HepG2 (cell line): Measurements from ENCODE around the gene RMRP. TPM values are rescaled to one million over a fixed set of nuclear protein-coding genes. Genes with fewer than 3 reads are reported as not detected.

Source experiments
- ATAC-seq: fragments of 200-7000 bp; cut with Tn5 transposase; 3 replicates; pipeline ENCODE4 v1.9.1; 2020; ENCODE audit warnings: mild to moderate bottlenecking, moderate library complexity
- BruUV-seq: library from RNA; stranded (reverse); fragments of 400-500 nt; replicated peaks from 2 replicates; lab custom pipeline; 2021; lab: Mats Ljungman, UMichigan
- CTCF ChIA-PET: fragments of 300-600 bp; formaldehyde crosslinking; extraction: SDS; loops from one replicate; lab custom pipeline; 2021; ENCODE audit warnings: low total read pairs, inconsistent platforms, low intra/inter-chr PET ratio; lab: Yijun Ruan, JAX
- POLR2A ChIA-PET: fragments of 350-600 bp; sonication (Branson Sonifier 250); formaldehyde crosslinking; loops from one replicate; lab custom pipeline; 2020; ENCODE audit warnings: antibody characterized with exemption, inconsistent platforms; lab: Yijun Ruan, JAX
- DNase-seq: peaks from one replicate; pipeline ENCODE4 v3.0.0-alpha.2; 2015; ENCODE audit warnings: low spot score
- FAIRE-seq: peaks from 3 replicates; lab custom pipeline; 2011; peaks lifted over from hg19 to GRCh38; lab: Jason Lieb, UNC
- H2AFZ ChIP-seq: one replicate; pipeline ENCODE4 v1.6.1; 2011; ENCODE audit warnings: low read length, inconsistent platforms
- H3K27ac ChIP-seq: fragments of 300-600 bp; 3 replicates; pipeline ENCODE4 v1.8.0; 2011; ENCODE audit warnings: mixed run types, mild to moderate bottlenecking, mixed read lengths, low read length, inconsistent platforms; ENCODE audit not compliant: insufficient read depth; ENCODE audit errors: extremely low read length
- H3K27me3 ChIP-seq, 2 experiments: fragments of 200-600 bp in 1 of 2; 2 replicates in 1 of 2; 3 replicates in 1 of 2; pipeline versions ENCODE4 v1.6.0 to v1.8.0; 2011; ENCODE audit warnings: low read length in 2 of 2, mild to moderate bottlenecking in 2 of 2, moderate library complexity in 2 of 2, inconsistent platforms in 1 of 2; ENCODE audit not compliant: insufficient read depth in 2 of 2, control insufficient read depth in 1 of 2
- H3K36me3 ChIP-seq, 2 experiments: fragments of 200-600 bp in 1 of 2; replicated peaks in 1 of 2; 2 replicates in 1 of 2; 3 replicates in 1 of 2; pipeline versions ENCODE4 v1.5.1 to v1.8.0; 2011; ENCODE audit warnings: low read length in 2 of 2, inconsistent platforms in 1 of 2; ENCODE audit not compliant: insufficient read depth in 2 of 2, control insufficient read depth in 1 of 2
- H3K4me1 ChIP-seq: 2 replicates; pipeline ENCODE4 v1.5.1; 2012; ENCODE audit warnings: low read length, inconsistent platforms; ENCODE audit not compliant: insufficient read depth
- H3K4me2 ChIP-seq: 2 replicates; pipeline ENCODE4 v1.6.0; 2011; ENCODE audit warnings: low read depth, low read length, inconsistent platforms
- H3K4me3 ChIP-seq, 3 experiments: fragments of 200-600 bp in 1 of 3; sonication (generic), shearing (Covaris generic) in 1 of 3; replicated peaks in 1 of 3; 2 replicates each; pipeline ENCODE4 v1.5.1; 2011 to 2016; ENCODE audit warnings: low read length in 3 of 3, inconsistent platforms in 2 of 3, low read depth in 2 of 3, mild to moderate bottlenecking in 2 of 3, control low read depth in 1 of 3, mixed read lengths in 1 of 3; ENCODE audit not compliant: insufficient read depth in 1 of 3
- H3K79me2 ChIP-seq: one replicate; pipeline ENCODE4 v1.6.1; 2011; ENCODE audit warnings: low read length, inconsistent platforms; ENCODE audit not compliant: insufficient read depth
- H3K9ac ChIP-seq: 2 replicates; pipeline ENCODE4 v1.6.0; 2011; ENCODE audit warnings: mild to moderate bottlenecking, low read depth, low read length, inconsistent platforms; ENCODE audit not compliant: insufficient read depth
- H3K9me3 ChIP-seq: 2 replicates; pipeline ENCODE4 v1.5.1; 2012; ENCODE audit warnings: mild to moderate bottlenecking, low read length
- H4K20me1 ChIP-seq: 2 replicates; pipeline ENCODE4 v1.6.0; 2011; ENCODE audit warnings: inconsistent platforms, mild to moderate bottlenecking, low read length, moderate library complexity; ENCODE audit not compliant: insufficient read depth
- BHLHE40 ChIP-seq: IDR thresholded peaks from 2 replicates; pipeline ENCODE4 v1.6.1; 2011; ENCODE audit warnings: low read length, improper control_type of control experiment
- CAMTA2 ChIP-seq: sonication (generic); formaldehyde crosslinking; IDR thresholded peaks from 2 replicates; pipeline ENCODE4 v1.4.0; 2020; ENCODE audit warnings: mild to moderate bottlenecking, missing genetic modification reagents, borderline replicate concordance
- HMGA1 ChIP-seq: sonication (generic); formaldehyde crosslinking; conservative IDR thresholded peaks from 2 replicates; pipeline ENCODE4 v1.4.0; 2020; ENCODE audit warnings: missing genetic modification reagents
- IKZF1 ChIP-seq: fragments of 450-650 bp; IDR thresholded peaks from 2 replicates; pipeline ENCODE4 v1.7.1; 2016
- JARID2 ChIP-seq: sonication (generic); formaldehyde crosslinking; IDR thresholded peaks from 2 replicates; pipeline ENCODE4 v1.8.1; 2023; ENCODE audit warnings: missing genetic modification reagents, inconsistent platforms; ENCODE audit not compliant: insufficient replicate concordance
- MEIS2 ChIP-seq: sonication (generic); formaldehyde crosslinking; IDR thresholded peaks from 2 replicates; pipeline ENCODE4 v1.9.0; 2021; ENCODE audit warnings: mild to moderate bottlenecking, missing genetic modification reagents
- PRDM15 ChIP-seq: sonication (generic); formaldehyde crosslinking; IDR thresholded peaks from 2 replicates; pipeline ENCODE4 v1.4.0; 2020; ENCODE audit warnings: missing genetic modification reagents
- SOX13 ChIP-seq, 3 experiments: fragments of 450-650 bp in 1 of 3; sonication (generic) in 1 of 3; formaldehyde crosslinking in 1 of 3; IDR thresholded peaks in 2 of 3; conservative IDR thresholded peaks in 1 of 3; 2 replicates each; pipeline versions ENCODE4 v1.5.0 to v1.6.1; 2016 to 2020; ENCODE audit warnings: antibody characterized with exemption in 1 of 3, mild to moderate bottlenecking in 1 of 3, missing compliant biosample characterization in 1 of 3, missing genetic modification reagents in 1 of 3, moderate library complexity in 1 of 3
- ZBTB10 ChIP-seq: sonication (generic); formaldehyde crosslinking; IDR thresholded peaks from 2 replicates; pipeline ENCODE4 v1.4.0; 2020; ENCODE audit warnings: missing genetic modification reagents, borderline replicate concordance
- ZMAT3 ChIP-seq: sonication (generic); formaldehyde crosslinking; conservative IDR thresholded peaks from 2 replicates; pipeline ENCODE4 v1.7.0; 2021; ENCODE audit warnings: missing genetic modification reagents
- ZNF276 ChIP-seq: sonication (generic); formaldehyde crosslinking; IDR thresholded peaks from 2 replicates; pipeline ENCODE4 v1.4.0; 2020; ENCODE audit warnings: mild to moderate bottlenecking, low read depth, missing genetic modification reagents
- ZNF501 ChIP-seq: sonication (generic); formaldehyde crosslinking; IDR thresholded peaks from 2 replicates; pipeline ENCODE4 v1.5.1; 2020; ENCODE audit warnings: mild to moderate bottlenecking, moderate library complexity, missing genetic modification reagents
- ZNF777 ChIP-seq: sonication (generic); formaldehyde crosslinking; IDR thresholded peaks from 2 replicates; pipeline ENCODE4 v1.4.0; 2020; ENCODE audit warnings: missing genetic modification reagents
- WGBS: methylation state at CpG from one replicate; pipeline ENCODE4 v1.1.6; 2017; ENCODE audit warnings: low lambda C conversion rate; 5-methylcytosine and 5-hydroxymethylcytosine counted together
- in situ Hi-C: cut with HindIII; loops from 2 replicates; pipeline ENCODE4 v1.10.0; 2017; ENCODE audit warnings: low pct_unique_long_range_greater_than_20kb; ENCODE audit not compliant: extremely low pct_ligation_motif_present
- intact Hi-C: fragments of 100-400 bp; cut with micrococcal nuclease; formaldehyde crosslinking; loops from one replicate; pipeline ENCODE4 v1.10.0; 2022; ENCODE audit not compliant: unreplicated experiment
- polyA plus RNA-seq, 8 experiments: library from polyadenylated mRNA; depleted of rRNA in 3 of 8; stranded (reverse) in 7 of 8; unstranded in 1 of 8; fragments of >200 nt; fragmentation: Illumina TruSeq in 4 of 8; extraction: Trizol in 4 of 8; gene quantifications; 2 replicates each; pipeline versions ENCODE4 v1.2.1 to v1.2.3, GENCODE V29; 2011 to 2016; ENCODE audit warnings: low read depth in 4 of 8, missing spikeins in 1 of 8, mixed read lengths in 1 of 8; ENCODE audit not compliant: insufficient read depth in 1 of 8
- total RNA-seq, 5 experiments: library from RNA; depleted of rRNA; stranded (reverse); fragments of >200 nt; fragmentation: Illumina TruSeq; extraction: Trizol; gene quantifications; 2 replicates each; pipeline ENCODE4 v1.2.3, GENCODE V29; 2016; ENCODE audit warnings: low read depth in 1 of 5

Gene RMRP
- total and polyA plus RNA-seq, 2 of the 13 experiments (the other 11 are each of a cell fraction or from before 2014, with no cell fraction given): 51.4 to 4,025 TPM

GRCh38 chr9:35643046-35643445 is 14.8 kb downstream of the RMRP start:
- H3K9ac ChIP-seq: no peak overlapping the region
- ChIA-PET POLR2A (no interaction called here), CTCF (no interaction called here)
- H2AFZ ChIP-seq: no peak overlapping the region
- H3K36me3 ChIP-seq: no peaks in the 10 kb centered on the region
- no TSS peak for BruUV-seq
- H3K27ac ChIP-seq: no peak overlapping the region
- H3K4me2 ChIP-seq: no peak overlapping the region
- H3K9me3 ChIP-seq: no peaks in the 10 kb centered on the region
- peaks cover 0 to 5% of the 10 kb centered on the region in 2 experiments; a peak in 2 of 5 replicates for H3K27me3 ChIP-seq
- DNase-seq: no peak
- no peaks in the 10 kb centered on the region for H3K79me2 ChIP-seq
- peaks cover 18% of the 10 kb centered on the region for H3K4me1 ChIP-seq
- intact Hi-C loops (loop anchor here (10.0 kb wide), 2 partner anchors 52 to 242 kb away; no protein-coding TSS in a partner anchor), in situ Hi-C loops (no loop called here)
- 86% methylated on average over 7 of the region's 12 CpGs for WGBS
- no peaks in the 10 kb centered on the region for H4K20me1 ChIP-seq
- no peak for FAIRE-seq
- TF ChIP-seq MEIS2 (CRISPR knock-in tag) (no peak), ZNF276 (CRISPR knock-in tag) (no peak), IKZF1 (no peak), CAMTA2 (no peak), ZNF777 (CRISPR knock-in tag) (no peak), PRDM15 (CRISPR knock-in tag) (no peak), SOX13 (IDR thresholded peaks at IDR 0.05) (no peak), SOX13 (CRISPR knock-in tag; conservative IDR thresholded peaks at IDR 0.05 in 1 of 2, IDR thresholded peaks at IDR 0.05 in 1 of 2) (no peak), BHLHE40 (no peak), ZBTB10 (CRISPR knock-in tag) (no peak), HMGA1 (CRISPR knock-in tag) (no peak), JARID2 (no peak), ZMAT3 (CRISPR knock-in tag) (no peak), ZNF501 (CRISPR knock-in tag) (no peak)
- no peak overlapping the region for H3K4me3 ChIP-seq
- ATAC-seq: no peak
